Epidermal melanocyte (primary cell): ENCODE results near the gene HSFX2.
"Not testable (repeated sequence)": the region's sequence is repeated elsewhere in the genome, so short reads cannot be mapped to it uniquely, and the experiment has no call there.

Source experiments
- DNase-seq: peaks from one replicate; pipeline ENCODE4 v3.0.0; 2011; ENCODE audit warnings: low spot score; ENCODE audit not compliant: insufficient read length

HSFX2 gene

DNA sequence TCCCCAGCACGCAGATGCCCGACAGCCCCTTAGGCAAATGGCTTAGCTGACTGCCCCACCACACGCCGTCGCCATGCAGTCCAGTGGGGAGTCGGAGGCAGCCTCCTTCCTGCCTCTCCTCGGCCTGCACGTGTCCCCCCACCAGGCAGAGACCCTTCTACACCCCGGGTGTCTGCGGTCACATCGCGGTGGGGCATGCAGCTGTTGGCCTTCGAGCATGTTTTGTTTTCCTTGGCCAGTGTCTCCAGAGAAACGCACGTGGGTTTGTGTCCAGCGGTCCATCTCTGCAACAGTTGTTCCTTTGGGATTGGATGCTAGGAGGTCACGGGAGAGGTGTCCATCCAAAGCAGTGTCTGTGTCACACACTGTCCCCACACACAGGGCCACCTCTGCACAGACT lies at the start of gene HSFX2:
Gene HSFX2, minus strand, starts transcription at position 101 of the 400 bp plus-strand sequence. CDS start 614 bp downstream, outside the sequence.
- DNase-seq, result not testable (repeated sequence)

GRCh38 chrX:149643496-149643895 lies 48.4 kb upstream of the HSFX2 start:
- DNase-seq, result no peak

DNA sequence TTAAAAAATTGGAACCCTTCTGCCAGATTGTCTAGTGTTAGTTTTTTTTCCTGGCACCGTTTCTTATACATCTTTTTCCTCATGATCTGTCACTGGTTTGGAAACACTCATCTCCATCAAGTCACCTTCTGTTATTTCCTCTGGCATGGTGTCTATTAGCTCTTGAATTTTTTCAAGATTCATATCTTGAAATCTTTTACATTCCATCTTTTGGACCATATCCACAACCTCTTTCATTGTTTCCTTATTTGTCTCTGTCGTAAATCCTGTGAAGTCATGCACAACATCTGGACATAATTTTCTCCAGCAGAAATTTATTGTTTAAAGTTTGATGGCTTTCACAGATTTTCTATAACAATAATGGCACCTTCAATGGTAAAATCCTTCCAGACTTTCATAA lies 46.7 kb upstream of the HSFX2 start:
- DNase-seq, result no peak

- DNase-seq, result no peak
Observed at GRCh38 chrX:149641432-149641831, 46.3 kb upstream of the HSFX2 start.

DNA sequence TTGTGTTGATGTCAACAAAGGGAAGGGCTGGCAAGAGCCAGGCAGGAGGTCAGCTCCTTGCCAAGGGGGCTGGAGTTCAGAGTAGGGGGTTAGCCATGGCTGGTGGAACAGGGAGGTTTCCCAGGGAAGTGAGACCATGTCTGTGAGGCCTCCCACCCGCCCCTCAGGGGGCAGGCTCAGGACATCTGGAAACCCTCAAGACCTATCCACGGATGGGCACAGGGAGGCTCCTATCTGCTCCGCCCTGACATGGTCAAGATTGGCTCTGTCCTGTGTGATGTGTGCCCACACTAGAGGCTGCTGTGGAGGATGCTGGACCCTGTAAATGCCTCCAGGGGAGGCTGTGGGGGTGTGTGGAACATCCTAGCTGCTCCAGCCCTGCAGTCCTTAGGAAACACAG lies 44.5 kb upstream of the HSFX2 start:
- no peak for DNase-seq

GRCh38 chrX:149638860-149639259 lies 43.7 kb upstream of the HSFX2 start:
- DNase-seq, result no peak

DNA sequence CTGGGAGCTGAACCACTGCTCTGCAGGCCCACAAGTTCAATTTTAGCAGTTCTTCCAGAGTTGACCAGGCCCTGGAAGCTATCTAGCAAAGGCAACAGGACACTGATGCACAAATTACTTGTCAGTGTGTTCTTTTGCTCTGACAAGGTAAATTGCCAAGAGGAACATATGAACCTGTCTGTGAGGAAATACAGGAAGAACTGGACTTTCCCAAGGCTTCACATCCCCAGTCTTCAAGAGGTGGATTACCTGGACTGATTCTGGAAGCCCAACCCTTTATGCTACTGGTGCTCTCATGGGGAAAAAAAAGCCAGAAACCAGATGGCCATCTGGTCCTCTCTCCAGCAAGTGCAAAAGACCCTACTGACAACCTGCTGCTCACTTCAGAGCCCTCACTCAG lies 38.4 kb upstream of the HSFX2 start:
- no peak for DNase-seq

DNA sequence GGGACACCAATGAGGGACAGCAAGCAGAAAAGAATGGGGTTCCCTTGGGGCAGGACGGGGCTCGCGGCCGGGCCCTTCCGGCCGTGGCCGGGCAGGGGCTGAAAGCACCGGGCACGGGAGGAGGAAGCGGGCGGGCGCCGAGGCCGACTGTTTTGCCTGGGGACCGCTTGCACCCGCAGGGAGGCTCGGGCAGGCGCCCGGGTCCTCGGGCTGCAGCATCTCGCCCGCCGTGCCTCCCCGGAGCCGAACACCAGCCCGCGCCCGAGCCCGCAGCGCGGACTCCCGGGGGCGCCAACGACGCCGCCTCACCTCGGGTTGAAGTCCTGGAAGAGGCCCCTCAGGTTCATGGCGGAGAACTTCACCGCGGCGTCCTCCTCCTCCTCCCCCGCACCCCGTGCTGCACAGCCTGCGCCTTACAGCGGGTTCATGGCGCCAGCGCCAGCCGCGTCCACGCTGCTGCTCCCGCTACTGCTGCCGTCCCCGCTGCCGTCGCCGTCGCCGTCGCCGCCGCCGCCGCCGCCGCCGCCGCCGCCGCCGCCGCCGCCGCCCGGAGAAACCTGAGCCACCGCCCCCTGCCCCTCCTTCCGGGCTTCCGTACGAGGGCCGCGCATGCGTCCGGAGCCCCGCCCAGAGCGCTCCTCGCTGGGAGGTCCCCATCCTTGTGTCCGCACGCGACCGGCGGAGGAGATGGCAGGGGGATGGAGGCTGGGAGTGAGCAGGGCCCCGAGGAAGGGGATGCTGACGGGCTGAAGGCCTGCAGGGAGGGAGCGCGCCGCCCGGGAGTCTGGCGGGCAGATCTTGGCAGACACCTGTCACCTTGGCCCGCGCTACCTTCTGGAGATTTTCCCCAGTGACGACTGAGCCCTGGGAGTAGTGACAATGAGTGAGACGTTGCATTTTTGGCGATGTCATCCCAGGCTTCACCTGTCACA lies 36.4 kb upstream of the HSFX2 start, which contains the start of gene TMEM185A:
Gene TMEM185A, minus strand, starts transcription at position 559 of the 932 bp plus-strand sequence. Its CDS starts 212 bp downstream, at position 347.
- no peak for DNase-seq

DNA sequence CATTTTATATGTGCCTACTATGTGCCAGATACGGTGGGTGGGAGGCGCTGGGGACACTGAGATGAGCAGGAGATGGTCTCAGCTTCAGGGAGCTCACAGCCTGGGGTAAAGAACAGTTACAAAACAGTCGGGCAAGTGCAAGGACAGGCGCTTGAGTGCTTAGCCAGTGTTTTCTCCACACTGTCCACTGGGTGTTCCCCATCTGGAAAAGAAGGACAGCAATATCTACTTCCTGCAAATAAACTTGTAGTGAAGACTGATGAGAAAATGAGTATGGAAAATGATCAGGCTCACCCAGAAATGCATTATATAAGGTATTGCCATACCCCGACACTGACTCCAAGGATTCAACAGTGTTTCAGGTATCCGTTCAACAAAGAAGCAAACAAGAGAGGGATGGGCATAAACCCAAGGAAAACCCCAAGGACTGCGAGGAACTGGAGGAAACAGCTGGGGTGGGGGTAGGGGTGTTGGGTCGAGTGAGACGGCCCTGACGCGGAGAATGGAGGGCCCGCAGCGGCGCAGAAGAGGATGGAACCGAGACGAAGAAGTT lies 35.6 kb upstream of the HSFX2 start:
- no peak for DNase-seq

GRCh38 chrX:149629730-149630387 lies 34.7 kb upstream of the HSFX2 start:
- no peak for DNase-seq

DNA sequence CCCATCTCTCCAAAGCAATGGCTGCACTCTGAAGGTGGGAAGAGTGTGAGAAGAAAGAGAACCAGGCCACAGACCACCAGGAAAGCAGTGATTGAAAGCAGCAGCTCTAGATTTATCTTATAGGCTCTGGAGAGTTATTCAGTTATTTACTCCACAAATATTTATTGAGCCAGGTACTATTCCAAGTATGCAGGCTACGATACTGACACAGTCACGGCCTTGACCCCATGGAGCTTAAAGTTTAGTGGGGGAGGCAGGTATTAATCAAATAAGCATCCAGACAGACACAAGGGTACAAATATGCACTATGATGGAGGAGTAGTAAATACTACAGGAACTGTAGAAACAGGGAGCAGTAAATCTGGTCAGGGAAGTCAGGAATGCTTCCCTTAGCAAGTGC lies 33.7 kb upstream of the HSFX2 start:
- DNase-seq, result no peak

GRCh38 chrX:149628280-149628679 lies 33.2 kb upstream of the HSFX2 start:
- no peak for DNase-seq

DNA sequence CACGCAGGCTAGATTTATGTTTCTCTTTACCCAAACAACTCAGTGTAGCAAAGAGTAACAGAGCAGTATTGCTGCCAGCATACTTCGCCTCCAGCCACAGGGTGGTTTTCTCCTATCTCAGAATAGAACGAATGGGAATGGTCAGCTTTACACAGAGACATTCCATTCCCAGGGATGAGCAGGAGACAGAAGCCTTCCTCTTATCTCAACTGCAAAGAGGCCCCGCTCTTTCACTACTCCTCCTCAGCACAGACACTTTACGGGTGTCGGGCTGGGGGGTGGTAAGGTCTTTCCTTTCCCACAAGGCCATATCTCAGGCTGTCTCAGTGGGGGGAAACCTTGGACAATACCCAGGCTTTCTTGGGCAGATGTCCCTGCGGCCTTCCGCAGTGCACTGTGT lies 31.7 kb upstream of the HSFX2 start:
- not testable (repeated sequence) for DNase-seq

DNA sequence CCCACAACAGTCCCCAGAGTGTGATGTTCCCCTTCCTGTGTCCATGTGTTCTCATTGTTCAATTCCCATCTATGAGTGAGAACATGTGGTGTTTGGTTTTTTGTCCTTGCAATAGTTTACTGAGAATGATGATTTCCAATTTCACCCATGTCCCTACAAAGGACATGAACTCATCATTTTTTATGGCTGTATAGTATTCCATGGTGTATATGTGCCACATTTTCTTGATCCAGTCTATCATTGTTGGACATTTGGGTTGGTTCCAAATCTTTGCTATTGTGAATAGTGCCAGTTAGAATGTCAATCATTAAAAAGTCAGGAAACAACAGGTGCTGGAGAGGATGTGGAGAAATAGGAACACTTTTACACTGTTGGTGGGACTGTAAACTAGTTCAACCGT lies 24.5 kb upstream of the HSFX2 start:
- DNase-seq, result not testable (repeated sequence)

DNA sequence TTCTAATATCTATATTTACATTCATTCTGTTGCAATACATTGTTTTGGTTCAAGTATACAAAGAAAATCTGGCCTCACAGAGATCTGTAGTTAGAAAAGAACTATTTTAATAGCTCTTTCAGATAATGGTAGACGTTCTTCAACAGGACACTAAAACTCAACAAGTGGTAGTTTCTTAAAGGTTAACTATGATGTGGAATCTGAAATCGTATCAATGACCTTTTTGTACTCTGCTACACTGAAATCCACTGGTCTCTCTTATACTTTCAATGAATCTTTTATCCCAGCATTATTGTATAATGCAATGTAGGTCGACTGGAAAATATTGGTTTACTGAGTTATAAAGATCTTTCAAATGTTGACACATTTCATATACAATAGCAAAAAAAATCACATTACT lies 23.8 kb upstream of the HSFX2 start:
- no peak for DNase-seq

DNA sequence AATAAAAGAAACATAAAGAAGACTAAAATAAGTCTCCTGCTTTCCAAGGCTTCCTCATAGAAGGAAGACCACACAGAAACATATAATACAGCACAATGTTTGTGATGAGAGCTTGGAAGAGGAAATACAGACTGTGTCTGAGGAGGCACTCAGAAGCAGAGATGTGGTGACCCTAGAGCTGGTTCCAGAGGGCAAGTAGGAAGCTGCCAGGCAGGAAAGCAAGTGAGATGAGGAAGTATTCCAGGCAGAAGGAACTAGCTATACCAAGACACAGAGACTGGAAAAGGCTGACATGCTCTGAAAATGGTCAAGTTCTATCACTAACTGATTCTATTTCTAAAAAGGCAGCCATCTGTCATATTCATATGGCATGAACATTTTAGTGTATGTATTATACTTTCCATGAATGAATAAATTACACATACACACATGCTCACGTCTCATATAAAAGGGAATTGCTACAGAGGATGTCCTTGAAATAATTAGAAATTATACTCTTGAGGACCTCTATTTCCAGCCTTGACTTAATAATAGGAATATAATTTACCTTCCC lies 16.6 kb upstream of the HSFX2 start:
- no peak for DNase-seq

DNA sequence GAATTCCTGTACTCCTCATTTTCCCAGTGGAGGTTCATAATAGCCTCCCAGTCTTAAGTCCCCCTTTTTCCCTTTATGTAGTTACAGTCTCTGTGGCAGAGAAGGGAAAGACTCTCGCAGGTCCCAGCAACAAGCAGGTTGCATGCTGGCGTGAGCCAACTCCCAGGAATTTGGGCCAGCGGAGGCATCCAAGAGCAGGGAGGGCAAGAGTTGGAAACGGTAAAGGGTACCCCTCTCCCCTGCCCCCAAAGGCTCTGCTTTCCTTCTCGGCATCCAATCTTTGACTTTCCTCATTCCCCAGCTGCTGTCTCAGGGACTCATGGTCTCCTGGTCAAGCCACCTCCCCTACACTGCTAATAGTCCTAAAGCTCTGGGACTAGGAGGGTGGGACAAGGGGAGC lies 15.4 kb upstream of the HSFX2 start:
- no peak for DNase-seq

- DNase-seq, result no peak
Observed at GRCh38 chrX:149607699-149608098, 12.6 kb upstream of the HSFX2 start.

DNA sequence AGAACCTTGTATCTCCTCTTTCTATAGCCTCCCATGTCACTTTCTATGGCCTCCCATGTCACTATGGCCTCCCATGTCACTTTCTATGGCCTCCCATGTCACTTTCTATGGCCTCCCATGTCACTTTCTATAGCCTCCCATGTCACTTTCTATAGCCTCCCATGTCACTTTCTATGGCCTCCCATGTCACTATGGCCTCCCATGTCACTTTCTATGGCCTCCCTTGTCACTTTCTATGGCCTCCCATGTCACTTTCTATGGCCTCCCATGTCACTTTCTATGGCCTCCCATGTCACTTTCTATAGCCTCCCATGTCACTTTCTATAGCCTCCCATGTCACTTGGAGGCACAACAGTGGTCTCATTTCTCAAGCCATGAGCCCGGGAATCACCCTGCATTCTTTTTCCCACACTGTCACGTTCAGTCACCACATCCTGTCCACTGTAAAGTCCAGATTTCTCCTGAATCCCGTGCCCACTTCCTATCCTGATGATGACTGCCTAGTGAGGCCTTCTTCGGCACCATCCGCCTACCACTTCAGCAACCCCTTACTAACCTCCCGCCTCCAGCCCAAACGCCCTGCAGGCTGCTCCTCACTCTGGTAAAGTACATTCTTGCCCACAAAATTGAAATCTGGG lies 10.3 kb upstream of the HSFX2 start:
- not testable (repeated sequence) for DNase-seq

DNA sequence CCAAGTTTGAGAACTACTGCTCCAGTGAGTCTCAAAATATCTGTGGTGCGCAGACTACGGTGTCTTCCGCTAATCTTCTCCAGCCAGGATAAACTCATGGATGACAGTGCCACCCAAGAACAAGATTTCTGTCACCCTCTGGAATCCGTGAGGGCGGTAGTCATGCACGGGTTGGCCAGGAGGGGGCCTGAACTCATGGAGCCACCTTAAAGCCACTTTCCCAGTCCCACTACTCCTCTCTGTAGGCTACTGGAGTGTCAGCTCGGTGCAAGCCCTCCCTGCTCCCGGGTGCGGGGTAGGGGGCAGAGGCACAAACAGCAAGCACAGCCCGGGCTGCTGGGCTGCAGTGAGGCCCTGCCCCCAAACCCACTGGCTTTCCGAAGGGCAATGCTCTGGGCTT lies 3.5 kb upstream of the HSFX2 start:
- DNase-seq, result not testable (repeated sequence)

DNA sequence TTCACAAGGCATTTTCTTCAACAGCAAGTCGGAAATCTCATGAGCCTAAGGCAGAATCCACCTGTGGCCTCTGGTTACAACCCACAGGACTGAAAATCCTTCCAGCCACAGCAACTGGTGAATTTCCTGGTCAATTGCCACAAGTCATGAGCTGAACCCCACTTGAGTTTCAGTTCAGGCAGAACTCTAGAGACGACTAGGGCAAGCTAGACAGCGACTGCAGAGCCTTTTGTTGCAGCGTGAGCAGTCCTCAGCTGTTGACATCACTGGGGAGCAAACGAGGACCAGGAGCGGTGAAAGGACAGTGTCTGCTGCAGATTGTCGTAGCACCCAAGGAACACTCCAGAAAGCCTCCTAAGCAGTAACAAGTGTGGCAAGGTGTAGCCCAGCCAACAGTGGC lies 829 bp upstream of the HSFX2 start:
- not testable (repeated sequence) for DNase-seq
